Sigmoid colon (tissue), 4 donors: ENCODE results near the gene PLPP2.

ENCODE experiments used
- POLR2A ChIP-seq, 2 donors: fragments of 450-650 bp; IDR thresholded peaks; one replicate each; pipeline ENCODE4 v1.6.1; 2016; ENCODE audit warnings: antibody characterized with exemption in 2 of 2, mild to moderate bottlenecking in 2 of 2, moderate library complexity in 2 of 2
- POLR2AphosphoS5 ChIP-seq, 4 donors: sonication (generic); formaldehyde crosslinking; IDR thresholded peaks; one replicate each; pipeline ENCODE4 v1.6.1; 2017; ENCODE audit warnings: antibody characterized with exemption in 4 of 4
- TF ChIP-seq, protein P1 (sequence below), 4 experiments: fragments of 450-650 bp in 3 of 4; fragments of 200-600 bp in 1 of 4; IDR thresholded peaks; one replicate each; pipeline ENCODE4 v1.5.1; 2016 to 2019; ENCODE audit warnings: antibody characterized with exemption in 4 of 4, mild to moderate bottlenecking in 3 of 4, moderate library complexity in 2 of 4

DNA sequence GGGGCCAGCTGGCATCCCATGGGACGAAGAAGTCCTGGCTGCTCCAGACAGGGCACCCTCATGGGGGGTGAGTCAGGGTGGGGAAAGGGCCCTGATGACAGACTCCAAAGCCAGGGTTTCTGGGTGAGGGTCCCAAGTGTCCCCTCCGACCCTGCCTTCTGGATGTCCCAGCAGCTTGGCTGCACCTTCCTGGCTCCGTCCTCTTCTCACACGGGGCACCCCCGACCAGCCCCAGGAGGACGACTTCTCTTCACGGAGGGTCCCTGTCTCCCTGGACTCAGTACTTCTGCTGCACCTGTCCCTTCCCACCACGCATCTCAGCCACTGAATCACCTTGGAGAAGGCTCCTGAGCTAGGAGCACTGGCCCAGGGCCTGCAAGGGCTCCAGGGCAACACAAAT, 33.5 kb upstream of the PLPP2 start:
- TF ChIP-seq, protein P1, sequence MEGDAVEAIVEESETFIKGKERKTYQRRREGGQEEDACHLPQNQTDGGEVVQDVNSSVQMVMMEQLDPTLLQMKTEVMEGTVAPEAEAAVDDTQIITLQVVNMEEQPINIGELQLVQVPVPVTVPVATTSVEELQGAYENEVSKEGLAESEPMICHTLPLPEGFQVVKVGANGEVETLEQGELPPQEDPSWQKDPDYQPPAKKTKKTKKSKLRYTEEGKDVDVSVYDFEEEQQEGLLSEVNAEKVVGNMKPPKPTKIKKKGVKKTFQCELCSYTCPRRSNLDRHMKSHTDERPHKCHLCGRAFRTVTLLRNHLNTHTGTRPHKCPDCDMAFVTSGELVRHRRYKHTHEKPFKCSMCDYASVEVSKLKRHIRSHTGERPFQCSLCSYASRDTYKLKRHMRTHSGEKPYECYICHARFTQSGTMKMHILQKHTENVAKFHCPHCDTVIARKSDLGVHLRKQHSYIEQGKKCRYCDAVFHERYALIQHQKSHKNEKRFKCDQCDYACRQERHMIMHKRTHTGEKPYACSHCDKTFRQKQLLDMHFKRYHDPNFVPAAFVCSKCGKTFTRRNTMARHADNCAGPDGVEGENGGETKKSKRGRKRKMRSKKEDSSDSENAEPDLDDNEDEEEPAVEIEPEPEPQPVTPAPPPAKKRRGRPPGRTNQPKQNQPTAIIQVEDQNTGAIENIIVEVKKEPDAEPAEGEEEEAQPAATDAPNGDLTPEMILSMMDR (IDR thresholded peaks at IDR 0.05): no peak
- TF ChIP-seq POLR2A (IDR thresholded peaks at IDR 0.05) (no peak), POLR2AphosphoS5 (IDR thresholded peaks at IDR 0.05) (no peak)
